LoVo (cell line): ENCODE results near the gene CCAR1.
"Not testable (repeated sequence)": the region's sequence is repeated elsewhere in the genome, so short reads cannot be mapped to it uniquely, and the experiment has no call there.

ENCODE experiments used
- DNase-seq: peaks from one replicate; pipeline ENCODE4 v3.0.0-alpha.2; 2016; ENCODE audit warnings: low spot score

Gene CCAR1, protein sequence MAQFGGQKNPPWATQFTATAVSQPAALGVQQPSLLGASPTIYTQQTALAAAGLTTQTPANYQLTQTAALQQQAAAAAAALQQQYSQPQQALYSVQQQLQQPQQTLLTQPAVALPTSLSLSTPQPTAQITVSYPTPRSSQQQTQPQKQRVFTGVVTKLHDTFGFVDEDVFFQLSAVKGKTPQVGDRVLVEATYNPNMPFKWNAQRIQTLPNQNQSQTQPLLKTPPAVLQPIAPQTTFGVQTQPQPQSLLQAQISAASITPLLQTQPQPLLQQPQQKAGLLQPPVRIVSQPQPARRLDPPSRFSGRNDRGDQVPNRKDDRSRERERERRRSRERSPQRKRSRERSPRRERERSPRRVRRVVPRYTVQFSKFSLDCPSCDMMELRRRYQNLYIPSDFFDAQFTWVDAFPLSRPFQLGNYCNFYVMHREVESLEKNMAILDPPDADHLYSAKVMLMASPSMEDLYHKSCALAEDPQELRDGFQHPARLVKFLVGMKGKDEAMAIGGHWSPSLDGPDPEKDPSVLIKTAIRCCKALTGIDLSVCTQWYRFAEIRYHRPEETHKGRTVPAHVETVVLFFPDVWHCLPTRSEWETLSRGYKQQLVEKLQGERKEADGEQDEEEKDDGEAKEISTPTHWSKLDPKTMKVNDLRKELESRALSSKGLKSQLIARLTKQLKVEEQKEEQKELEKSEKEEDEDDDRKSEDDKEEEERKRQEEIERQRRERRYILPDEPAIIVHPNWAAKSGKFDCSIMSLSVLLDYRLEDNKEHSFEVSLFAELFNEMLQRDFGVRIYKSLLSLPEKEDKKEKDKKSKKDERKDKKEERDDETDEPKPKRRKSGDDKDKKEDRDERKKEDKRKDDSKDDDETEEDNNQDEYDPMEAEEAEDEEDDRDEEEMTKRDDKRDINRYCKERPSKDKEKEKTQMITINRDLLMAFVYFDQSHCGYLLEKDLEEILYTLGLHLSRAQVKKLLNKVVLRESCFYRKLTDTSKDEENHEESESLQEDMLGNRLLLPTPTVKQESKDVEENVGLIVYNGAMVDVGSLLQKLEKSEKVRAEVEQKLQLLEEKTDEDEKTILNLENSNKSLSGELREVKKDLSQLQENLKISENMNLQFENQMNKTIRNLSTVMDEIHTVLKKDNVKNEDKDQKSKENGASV

DNA sequence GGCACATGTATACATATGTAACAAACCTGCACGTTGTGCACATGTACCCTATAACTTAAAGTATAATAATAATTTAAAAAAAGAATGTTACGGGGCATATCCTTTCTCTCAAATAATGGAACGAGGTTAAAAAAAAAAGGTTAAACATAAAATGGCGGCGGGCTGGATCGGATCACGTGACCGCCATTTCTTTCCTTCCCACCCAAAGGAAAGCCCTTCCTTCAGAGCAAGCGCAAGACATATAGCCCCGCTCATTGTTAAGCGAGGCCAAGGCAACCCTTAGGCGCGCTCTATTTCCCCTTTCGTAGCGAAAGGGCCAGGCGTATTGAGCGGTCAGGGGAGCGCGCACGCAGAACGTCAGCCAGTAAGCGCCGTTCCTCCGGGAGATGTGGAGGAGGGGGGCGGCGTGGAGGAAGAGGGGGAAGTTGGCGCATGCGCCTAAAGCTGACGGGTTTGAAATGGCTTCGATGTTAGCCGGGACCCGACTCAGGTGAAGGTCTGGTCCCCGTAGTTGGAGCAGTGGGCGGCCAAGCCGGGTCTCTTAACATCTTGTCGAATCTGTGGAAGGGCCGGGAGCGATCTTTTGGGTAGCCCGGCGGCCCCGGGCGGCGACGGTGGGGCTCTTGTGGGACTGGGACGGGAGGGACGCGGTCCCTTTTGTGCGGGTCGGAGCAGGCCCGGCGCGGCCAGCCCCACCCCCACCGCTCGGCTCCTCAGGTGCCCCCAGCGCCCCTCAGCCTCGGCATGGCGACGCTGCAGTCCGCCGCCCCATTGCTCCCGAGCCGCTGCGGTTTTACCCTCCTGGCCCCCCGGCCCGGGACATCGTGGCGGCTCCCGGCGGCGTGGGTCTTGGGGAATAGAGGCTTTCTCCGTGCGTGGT lies at the start of gene CCAR1:
Gene CCAR1 (plus strand): TSS at position 447 of the 880 bp plus-strand sequence. CDS start 1,266 bp downstream, outside the sequence.
- DNase-seq = peak; percentile 99

DNA sequence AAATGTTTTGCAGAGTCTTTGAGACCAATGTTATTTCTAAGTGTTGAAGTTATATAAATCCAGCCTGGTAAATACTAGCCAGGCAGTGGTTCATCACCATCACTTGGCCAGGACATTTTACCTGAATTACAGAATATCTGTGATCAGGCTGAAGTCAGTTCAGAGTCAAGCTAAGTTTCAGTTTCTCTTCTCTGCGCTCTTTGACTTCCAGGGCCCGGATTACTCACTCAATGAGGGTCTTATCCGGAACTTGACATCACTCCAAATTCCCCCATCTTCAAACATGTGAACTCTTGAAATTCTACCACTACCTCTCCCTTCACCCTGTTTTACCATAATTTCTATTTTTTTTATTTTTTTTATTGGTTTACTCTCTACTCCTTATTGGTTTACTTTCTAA lies 36.6 kb upstream of the CCAR1 start:
- no peak for DNase-seq

DNA sequence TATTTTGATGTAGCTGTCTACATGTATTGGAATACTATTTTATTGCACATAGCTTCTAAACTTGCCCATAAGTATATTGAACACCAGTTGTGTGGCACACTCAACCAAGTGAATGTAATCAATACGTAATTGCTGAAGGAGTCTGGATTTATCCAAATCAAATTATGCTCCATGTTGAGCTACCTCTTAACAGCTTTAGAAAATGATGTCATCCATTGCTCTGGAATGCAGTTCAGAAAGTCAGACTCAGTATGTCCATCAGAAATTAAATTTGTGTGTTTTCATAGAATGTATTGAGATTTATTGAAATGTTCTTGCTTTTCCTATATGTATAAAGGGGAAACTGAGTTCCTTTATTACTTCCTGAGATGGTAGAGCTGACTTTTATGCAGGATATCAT lies 25.0 kb upstream of the CCAR1 start:
- DNase-seq = no peak

DNA sequence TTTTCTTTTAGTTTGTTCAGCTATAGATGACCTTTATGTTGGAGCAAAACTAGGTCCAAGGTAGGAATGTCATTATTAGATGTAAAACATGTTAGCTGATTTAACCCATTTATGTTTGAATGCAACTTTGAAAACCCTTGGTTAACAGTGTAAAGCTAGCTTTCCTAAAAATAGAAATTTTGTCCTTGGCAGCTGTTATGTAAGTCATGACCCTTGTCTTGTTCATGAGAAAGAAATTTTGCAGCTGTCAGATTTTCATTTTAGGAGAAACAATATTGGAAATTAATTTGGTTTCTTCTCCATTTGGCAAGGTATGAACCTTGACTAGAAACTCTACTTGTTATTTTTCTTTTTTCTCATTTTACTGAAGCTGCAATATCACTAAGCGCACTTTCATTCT lies 23.9 kb upstream of the CCAR1 start:
- no peak for DNase-seq

DNA sequence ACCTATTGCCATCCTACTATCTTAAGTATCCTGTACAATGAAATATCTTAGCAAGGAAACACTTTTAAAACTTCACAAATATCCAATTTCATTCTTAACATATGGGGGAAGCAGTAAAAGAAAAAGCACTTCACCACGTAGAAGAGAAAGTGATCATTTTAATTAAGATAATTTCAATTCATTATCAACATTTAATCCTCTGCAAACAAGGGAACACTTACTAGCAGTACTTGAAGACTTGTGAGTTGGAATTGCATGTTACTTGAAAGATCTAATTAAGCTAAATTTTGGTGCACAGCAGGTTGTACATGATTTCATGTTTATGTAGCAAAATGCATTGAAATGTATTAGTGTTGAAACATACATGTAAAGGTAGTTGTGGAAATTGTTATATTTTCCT lies 20.8 kb upstream of the CCAR1 start:
- no peak for DNase-seq

DNA sequence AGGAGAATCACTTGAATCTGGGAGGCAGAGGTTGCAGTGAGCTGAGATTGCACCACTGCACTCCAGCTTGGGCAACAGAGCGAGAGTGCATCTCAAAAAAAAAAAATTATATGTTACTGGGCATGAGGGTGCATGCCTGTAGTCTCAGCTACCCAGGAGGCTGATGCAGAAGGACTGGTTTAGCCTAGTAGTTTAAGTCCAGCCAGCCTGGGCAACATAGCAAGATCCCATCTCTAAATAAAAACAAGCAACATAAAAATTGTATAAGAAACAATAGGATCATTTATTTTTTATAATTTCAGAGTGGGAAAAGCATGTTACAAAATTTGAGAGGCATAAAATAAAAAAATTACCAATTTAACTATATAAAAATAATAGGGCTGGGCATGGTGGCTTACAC lies 15.5 kb upstream of the CCAR1 start:
- DNase-seq = no peak

DNA sequence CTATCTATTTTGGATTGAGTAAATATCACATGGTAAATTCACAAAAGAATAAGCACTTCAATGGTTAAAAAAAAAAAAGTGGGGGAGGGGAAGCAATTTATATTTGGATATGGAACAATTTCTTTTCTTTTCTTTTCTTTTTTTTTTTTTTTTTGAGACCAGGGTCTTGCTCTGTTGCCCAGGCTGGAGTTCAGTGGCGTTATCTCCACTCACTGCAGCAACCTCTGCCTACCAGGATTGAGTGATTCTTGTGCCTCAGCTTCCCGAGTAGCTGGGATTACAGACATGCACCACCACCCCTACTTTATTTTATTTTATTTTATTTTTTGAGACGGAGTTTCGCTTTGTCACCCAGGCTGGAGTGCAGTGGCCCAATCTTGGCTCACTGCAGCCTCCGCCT lies 12.1 kb upstream of the CCAR1 start:
- not testable (repeated sequence) for DNase-seq

DNA sequence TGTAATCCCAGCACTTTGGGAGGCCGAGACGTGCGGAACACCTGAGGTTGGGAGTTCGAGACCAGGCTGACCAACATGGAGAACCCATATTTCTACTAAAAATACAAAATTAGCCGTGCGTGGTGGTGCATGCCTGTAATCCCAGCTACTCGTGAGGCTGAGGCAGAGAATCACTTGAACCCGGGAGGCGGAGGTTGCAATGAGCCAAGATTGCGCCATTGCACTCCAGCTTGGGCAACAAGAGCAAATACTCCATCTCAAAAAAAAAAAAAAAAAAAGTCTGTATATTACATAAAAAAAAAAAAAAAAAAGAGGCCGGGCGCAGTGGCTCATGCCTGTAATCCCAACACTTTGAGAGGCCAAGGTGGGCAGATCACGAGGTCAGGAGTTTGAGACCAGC lies 8.0 kb upstream of the CCAR1 start:
- not testable (repeated sequence) for DNase-seq

DNA sequence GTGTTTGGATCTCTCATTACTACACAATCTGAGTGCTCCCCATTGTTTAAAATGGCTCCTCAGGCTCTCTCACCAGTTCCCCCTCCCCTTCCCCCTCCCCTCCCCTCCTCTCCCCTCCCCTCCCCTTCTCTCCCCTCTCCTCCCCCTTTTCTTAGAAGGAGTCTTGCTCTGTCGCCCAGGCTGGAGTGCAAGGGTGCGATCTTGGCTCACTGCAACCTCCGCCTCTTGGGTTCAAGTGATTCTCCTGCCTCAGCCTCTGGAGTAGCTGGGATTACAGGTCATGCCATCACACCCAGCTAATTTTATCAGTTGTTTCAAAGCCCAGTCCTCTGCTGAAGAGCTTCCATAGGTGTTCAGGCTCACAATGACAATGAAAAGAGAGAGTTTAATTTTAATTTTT lies 3.6 kb upstream of the CCAR1 start:
- DNase-seq = no peak

DNA sequence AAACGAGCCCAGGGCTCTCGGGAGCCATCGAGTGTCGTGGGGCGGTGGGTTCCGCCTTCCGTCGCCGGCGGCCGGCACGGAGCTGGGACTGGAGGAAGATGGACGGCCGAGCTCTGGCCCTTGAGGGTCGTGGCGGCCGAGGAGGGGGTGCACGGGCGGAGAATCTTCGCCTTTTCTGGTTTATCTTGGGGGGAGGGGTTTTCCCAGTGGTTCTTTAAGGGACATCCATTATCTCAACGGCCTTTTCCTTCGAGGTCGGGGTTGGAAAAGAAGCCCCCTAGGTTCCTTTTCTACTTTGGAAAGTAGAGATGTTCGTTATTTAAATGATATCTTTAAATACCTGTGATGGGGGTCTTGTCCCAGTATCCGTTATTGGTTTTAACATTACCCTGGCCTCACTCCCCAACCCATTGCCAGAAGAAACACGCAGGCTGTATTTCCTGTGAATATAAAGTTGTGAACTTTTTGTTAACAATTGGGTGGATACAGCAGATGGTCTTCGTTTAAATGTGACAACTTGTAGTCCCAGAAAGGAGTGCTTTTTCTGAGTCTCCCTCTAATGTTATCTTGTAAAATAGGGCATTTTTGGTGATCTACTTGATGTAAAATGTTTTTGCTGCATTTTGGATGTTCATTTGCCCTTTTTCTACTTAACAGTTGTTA lies 765 bp downstream of the CCAR1 start:
- no peak for DNase-seq

DNA sequence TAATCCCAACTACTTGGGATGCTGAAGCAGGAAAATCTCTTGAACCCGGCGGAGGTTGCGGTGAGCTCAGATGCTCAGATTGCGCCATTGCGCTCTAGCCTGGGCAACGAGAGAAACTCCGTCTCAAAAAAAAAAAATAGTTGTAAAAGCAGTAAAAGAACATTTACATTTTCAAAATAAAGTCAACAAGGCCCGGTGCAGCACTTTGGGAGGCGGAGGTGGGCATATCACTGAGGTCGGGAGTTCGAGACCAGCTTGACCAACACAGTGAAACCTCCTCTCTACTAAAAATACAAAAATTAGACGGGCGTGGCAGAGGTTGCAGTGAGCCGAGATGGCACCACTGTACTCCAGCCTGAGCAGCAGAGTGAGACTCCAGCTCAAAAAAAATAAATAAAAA lies 4.0 kb downstream of the CCAR1 start:
- DNase-seq = no peak

DNA sequence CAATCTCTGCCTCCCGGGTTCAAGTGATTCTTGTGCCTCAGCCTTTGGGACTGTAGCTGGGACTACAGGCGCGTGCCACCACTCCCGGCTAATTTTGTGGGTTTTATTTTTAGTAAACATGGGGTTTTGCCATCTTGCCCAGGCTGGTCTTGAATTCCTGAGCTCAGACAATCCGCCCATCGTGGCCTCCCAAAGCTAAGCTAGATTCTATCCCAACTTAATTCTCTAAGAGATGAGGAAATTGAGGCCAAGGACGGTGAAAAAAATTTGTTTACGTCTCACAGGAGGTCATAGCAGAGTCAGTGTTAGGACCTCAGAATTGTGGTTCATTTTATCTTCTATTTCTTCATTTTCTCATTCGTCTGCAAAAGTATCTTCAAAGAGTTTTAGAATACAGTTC lies 6.1 kb downstream of the CCAR1 start:
- no peak for DNase-seq

DNA sequence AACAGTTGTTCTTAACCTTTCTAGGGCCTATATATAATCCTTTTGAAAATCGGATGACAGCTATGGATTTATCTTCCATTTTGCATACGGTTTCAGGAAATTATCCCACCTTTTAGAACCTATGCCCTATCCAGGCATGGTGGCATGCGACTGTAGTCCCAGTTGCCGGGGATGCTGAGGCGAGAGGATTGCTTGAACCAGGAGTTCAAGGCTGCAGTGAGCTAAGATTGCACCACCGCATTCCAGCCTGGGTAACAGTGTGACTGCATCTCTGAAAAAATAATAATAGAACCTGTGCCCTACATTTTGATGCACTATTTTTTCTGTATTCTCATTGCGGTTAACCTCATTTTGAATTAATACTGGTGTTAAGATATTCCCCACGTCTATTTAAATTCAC lies 11.6 kb downstream of the CCAR1 start:
- DNase-seq = no peak

DNA sequence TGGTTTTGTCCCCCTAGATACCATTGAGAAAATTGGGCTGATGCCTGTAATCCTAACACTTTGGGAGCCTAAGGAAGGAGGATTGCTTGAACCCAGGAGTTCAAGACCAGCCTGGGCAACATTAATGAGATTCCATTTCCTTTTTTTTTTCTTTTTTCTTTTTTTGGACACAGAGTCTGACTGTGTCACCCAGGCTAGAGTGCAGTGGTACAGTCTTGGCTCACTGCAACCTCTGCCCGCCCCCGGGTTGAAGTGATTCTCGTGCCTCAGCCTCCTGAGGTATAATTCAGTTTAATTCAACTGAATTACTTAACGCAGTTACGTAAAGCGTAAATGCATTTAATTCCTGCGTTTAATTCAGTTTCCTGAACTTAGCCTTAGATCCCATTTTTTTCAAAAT lies 13.3 kb downstream of the CCAR1 start:
- no peak for DNase-seq

DNA sequence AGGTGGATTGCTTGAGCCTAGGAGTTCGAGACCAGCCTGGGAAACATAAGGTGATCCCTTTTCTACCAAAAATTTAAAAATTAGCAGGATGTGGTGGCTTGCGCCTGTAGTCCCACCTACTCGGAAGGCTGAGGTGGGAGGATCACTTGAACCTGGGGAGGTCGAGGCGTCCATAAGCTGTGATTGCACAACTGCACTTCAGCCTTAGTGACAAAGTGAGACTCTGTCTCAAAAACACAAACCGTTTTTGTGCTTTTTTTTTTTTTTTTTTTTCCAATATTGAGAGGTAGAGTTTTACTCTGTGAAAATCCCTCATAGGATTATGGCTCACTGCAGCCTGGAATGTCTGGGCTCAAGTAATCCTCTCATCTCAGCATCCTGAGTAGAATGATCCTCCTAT lies 14.1 kb downstream of the CCAR1 start:
- DNase-seq = no peak

DNA sequence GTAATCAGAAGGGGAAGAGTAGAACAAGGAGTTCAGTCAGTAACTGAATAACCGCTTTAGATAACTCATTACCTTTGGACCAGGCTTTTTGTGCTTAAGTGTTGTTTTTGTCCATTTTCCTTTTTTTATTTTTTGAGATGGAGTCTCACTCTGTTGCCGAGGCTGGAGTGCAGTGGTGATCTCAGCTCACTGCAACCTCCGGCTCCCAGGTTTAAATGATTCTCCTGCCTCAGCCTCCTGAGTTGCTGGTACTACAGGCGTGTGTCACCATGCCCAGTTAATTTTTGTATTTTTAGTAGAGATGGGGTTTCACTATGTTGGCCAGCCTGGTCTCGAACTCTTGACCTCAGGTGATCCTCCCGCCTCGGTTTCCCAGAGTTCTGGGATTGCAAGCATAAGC lies 14.7 kb downstream of the CCAR1 start:
- not testable (repeated sequence) for DNase-seq

DNA sequence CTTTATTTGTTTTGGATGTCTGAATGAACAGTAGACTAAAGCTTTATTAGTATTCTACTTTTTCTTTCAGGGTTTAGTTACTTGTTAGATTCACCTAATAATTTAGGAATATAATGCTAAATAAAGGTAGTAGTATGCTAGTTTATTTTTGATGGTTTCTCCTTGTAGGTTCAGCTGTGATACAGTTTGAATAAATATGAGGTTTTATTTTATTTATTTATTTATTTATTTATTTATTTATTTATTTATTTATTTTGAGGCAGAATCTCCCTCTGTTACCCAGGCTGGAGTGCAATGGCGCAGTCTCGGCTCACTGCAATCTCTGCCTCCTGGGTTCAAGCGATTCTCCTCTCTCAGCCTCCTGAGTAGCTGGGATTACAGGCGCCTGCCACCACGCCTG lies 19.6 kb downstream of the CCAR1 start:
- DNase-seq = not testable (repeated sequence)

DNA sequence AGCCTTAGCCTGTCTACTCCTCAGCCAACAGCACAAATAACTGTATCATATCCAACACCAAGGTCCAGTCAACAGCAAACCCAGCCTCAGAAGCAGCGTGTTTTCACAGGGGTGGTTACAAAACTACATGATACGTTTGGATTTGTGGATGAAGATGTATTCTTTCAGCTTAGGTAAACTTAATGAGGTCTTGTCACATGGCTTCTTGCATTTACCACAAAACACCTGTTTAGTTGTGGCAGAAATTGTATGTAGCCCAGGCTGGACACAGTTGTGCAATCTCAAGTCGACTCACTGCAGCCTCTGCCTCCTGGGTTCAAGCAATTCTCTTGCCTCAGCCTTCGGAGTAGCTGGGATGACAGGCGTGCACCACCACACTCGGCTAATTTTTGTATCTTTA lies 21.4 kb downstream of the CCAR1 start:
- no peak for DNase-seq

DNA sequence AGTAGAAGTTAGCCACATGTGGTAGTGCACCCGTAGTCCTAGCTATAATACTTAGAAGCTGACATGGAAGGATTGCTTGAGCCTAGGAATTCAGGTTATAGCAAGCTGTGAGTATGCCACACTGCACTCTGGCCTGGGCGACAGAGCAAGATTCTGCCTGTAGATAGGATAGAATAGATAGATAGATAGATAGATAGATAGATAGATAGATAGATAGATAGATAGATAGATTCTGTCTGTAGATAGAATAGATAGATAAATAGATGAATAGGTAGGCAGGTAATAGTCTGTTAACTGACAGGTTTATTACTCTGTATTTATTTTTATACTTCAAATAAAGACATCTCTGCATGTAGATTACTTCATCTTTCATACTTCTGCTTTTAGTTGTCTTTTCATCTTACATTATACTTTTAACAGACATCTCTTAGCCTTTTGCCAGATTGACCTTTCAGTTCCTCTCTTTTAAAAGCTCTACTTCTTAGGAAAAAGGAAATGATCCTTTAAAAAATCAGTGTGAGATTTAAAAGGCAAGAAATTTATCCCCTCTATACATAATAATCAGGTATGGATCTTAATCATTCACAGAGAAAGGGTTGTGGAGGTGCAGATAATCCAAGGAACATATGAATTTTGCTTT lies 31.8 kb downstream of the CCAR1 start:
- no peak for DNase-seq

DNA sequence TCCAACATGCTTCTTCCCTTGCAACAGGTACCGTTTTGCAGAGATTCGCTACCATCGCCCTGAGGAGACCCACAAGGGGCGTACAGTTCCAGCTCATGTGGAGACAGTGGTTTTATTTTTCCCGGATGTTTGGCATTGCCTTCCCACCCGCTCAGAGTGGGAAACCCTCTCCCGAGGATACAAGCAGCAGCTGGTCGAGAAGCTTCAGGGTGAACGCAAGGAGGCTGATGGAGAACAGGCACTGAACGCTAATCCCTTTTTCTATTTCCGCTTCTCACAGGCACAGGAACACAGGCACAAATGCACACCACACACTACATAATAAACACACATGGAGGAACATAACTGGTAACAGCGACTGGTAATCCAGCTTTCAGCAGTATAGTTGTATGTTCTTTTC lies 35.2 kb downstream of the CCAR1 start:
- DNase-seq = no peak

DNA sequence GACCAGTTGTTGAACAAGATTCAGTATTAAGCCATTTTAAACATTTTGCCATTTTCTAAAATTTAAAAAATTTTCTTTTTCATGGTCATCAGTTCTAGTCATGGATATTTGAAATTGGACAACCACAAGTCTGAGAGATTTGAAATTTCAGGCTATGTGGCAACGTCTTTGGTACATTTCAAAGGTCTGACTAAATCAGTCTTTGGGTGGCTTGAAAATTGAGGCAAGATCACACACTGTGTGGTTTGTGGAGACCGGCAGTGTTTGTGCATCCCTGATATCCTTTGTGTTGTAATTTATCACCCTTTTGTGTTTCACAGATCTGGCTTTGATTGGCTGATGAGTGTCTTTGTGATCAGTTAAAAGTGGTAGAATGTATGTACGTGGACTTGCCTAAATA lies 35.7 kb downstream of the CCAR1 start:
- no peak for DNase-seq
